Left lobe of liver (tissue), 2 donors: ENCODE measurements around the gene ALX3. TPM values are rescaled to one million over a fixed set of nuclear protein-coding genes. Genes with fewer than 3 reads are reported as not detected.

Source experiments
- ATAC-seq: fragments of 200-7000 bp; cut with Tn5 transposase; one replicate; pipeline ENCODE4 v1.9.1; 2020; ENCODE audit warnings: mild to moderate bottlenecking, moderate library complexity
- DNase-seq: peaks from one replicate; pipeline ENCODE4 v3.0.0-alpha.2; 2020; ENCODE audit warnings: low spot score
- total RNA-seq: library from RNA; stranded (reverse); gene quantifications from one replicate; pipeline ENCODE4 v1.2.1, GENCODE V29; 2021
- donor health status: DM: no; HTN: no; CAD: no; lungs with moderate emphysema.
- donor health status: DM: no; HTN: yes; CAD: no.

The ALX3 gene
- total RNA-seq, 1 donor from 2014 or later, result not detected

GRCh38 chr1:110067479-110067892 lies 3.0 kb downstream of the ALX3 start:
- DNase-seq, result no peak
- ATAC-seq, result no peak

- ATAC-seq (no peak), DNase-seq (no peak)
These were observed 4.6 kb downstream of the ALX3 start for GRCh38 chr1:110065841-110066240.

- DNase-seq (no peak), ATAC-seq (no peak)
These were observed 5.7 kb downstream of the ALX3 start for GRCh38 chr1:110064576-110065337.

- DNase-seq (no peak), ATAC-seq (no peak)
These were observed 6.7 kb downstream of the ALX3 start for GRCh38 chr1:110063781-110064180.

DNA sequence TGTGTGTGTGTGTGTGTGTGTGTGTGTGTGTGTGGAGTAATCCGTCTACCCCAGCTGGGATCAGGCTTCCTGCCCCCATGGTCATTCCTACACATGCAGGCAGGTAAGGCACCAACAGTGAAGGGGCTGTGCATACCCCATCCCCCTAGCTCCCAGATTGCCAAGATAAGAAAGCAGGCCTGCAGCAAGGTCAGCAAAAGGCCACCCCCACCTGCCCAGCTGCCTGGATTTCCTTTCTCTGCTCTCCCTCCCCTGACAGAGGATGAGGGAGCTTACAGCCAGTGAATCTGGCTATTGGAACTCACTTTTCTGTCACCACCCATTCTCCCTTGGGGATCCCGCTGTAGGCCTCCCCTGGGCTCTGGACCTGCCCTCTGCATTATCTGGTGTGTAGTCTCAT lies 7.9 kb downstream of the ALX3 start:
- no peak for ATAC-seq
- DNase-seq, result no peak

- ATAC-seq (no peak), DNase-seq (no peak)
These were observed 9.1 kb downstream of the ALX3 start for GRCh38 chr1:110061341-110061740.

DNA sequence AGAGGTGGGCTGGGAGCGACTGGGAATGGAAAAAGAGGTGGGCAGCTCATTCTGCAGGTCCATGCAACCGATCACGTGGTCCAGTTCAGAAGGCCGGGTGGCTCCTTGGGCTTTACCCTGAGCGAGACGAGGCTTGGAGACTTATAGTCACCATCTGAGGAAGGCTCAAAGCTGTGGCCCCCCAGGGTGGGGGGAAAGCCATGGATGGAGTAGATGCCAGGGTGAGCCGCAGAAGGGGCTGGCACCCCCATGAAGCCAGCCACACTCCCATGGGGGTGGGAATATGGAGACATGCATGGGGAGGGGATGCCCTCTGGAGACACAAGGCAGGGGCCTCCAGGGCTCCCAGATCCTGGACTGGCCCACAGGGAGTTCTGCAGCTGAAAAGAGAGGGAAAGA lies 9.8 kb downstream of the ALX3 start:
- no peak for DNase-seq
- ATAC-seq, result no peak

DNA sequence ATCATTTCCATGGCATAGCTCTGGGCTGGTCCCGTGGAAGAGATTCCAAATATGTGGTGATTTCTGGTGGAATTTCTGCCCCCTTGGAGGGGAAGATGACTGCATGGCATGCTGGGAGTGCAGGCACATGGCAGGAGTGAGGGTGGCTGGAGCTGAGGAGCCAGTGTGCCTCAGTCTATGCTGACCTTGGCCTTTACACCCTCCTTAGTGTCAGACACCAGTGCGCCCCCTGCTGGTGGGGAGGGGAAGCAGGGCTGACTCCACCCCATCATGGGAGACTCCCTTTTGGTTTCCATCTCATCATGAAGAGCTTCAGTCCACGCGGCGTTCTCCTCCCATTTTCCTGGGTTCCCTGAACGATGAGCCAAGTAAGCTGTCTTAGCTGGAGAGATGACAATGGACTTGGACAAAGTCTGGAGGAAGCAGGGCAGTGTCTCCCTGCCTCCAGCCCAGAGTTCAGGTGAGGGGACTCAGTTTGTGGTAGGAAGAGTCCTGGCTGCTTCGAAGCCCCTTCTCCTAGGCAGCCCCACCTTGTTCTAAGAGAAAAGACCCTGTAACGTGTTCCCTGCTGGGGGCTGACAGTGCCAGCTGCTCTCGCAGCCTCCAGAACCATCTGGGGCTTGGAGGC lies 10.3 kb downstream of the ALX3 start:
- ATAC-seq, result peak; percentile 63
- DNase-seq, result no peak

GRCh38 chr1:110059133-110059863 lies 11.2 kb downstream of the ALX3 start:
- no peak for ATAC-seq
- no peak for DNase-seq

DNA sequence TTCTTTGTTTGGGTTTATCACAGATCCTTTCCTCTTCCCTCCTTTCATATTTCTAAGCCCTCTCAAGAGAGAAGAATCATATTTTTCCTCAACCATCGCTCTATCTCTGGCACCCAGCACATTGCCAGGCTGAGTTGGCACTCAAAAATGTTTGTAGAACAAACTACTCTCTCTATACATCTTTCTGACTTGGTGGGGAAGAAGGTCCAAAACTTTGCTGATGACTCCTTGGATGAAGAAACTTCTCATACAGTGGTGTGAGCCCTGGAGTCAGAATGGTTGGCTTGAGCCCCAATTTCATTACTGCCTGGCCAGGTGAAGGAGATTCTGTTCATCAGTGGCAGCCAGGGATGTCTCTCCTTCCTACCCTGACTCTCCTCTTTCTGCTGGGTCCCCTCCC lies 11.9 kb downstream of the ALX3 start:
- no peak for ATAC-seq

GRCh38 chr1:110057963-110058518 lies 12.4 kb downstream of the ALX3 start:
- ATAC-seq, result no peak

More for the DNA sequence above, 11.9 kb downstream of the ALX3 start:
- DNase-seq, result no peak

DNA sequence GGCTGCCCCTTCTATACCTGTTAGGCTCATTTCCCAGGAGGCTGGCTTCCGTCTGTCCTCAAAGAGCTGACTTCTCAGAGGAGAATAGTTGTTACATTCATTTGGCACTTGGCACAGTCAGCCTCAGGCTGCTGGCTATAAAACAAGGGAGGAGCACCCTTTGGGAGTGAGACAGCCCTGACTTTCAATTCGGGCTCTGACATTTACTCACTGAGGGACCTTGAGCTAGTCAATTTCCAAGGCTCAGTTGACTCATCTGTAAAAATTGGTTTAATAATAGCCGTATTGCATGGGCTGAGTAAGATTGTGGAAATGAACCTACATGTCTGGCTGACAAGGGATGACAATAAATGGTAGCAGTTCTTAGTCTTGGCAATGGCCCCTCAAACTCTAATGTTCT lies 13.7 kb downstream of the ALX3 start:
- ATAC-seq, result no peak
- DNase-seq, result no peak

More at GRCh38 chr1:110057963-110058518, 12.4 kb downstream of the ALX3 start:
- DNase-seq, result no peak

DNA sequence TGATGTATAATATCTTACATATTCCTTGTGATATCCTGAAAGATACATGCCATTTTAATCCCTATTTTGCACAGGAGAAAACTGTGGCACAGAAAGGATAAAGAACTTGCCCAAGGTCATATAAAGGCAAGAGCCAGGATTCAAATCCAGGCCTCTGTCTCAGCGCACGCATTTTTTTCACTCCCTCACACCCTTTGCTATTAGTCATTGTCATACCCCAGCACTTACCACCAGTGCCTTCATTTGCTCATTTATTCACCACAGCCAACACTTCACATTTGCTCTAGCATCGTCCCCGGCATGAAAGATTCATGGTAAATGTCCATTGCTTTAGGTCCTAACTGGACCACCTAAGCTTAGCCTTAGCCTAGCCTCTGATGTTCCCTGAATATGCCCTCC lies 14.2 kb downstream of the ALX3 start:
- DNase-seq (no peak), ATAC-seq (no peak)

DNA sequence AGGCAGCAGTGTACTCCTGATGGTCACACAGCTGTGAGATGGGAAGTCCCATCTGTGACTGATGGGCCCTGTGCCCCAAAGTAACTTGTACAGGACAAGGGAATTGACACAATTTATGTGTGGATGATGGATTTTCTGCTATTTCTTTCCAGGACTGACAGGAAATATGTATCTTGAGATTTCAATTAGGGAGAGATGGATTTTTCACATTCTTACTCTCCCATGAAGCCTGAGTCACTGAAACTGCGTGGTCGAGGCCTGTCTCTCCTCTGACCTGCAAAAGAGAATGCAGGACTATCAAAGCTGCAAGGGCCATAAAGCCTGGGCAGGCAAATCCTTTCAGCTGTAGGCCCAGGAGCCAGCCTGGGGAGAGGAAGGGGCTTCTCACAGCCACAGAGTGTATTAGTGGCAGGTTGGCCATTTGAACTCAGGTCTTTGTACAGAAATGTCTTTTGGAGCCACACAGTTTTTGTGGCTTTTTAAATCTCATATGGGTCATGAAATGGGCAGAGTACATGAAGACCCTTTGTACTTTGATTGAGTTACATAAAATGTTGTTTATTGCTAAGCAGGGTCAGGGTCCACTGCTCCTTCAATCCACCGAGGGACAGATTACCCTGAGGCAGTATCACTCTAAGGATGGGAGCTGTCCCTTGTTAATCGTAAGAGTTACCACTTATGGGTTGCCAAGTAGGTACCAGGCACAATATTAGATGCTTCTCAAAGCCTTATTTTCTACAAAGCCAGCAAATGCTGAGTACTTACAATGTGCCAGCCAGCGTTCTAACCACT lies 14.8 kb downstream of the ALX3 start:
- DNase-seq (no peak), ATAC-seq (no peak)

GRCh38 chr1:110053552-110054428 lies 16.7 kb downstream of the ALX3 start:
- ATAC-seq (peak; percentile 91), DNase-seq (peak; percentile 69)

DNA sequence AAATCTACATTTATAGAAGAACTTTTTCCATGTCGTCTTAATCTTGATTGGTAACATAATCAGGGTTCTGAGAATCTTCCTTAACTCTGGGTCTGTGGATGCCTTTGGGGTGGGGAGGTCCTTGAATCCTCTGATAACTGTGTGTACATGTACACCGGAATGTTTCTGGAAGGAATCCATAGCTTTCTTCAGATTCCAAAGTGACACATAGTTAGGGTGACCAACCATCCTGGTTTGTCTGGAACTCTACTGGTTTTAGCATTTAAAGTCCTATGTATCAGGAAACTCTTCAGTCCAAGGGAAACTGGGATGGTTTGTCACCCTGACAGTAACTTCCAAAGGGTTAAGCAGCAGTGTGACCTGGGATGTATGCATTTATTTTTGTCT lies 19.2 kb downstream of the ALX3 start:
- ATAC-seq (no peak), DNase-seq (no peak)

DNA sequence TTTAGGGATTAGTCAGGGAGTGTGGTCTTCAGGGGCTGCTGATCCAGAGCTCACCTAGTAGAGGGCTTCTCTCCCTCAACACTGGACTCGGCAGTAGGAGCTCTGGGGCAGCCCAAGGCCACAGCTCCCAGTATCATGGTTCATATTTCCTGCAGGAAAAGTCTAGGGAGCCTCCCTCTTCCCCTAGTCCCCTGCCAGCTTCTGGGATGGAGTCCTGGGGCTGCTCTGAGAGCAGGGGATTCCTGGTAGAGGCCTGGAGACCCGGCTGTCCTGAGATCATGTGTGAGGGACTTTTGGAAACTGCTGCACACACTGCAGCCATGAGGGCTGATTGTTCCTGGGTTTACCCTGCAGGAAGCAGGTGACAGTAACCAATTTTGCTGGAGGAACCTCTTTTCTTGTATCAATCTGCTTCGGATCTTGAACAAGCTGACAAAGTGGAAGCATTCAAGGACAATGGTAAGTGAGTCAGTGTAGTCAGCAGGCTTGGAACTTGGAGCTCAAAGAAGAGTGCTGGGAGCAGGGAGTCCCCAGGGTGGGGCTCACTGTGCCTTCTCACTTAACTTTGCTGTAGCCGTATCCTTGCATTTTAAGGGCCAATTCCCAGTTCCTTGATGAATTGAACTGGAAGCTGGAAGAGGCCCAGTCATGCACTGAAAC lies 19.7 kb downstream of the ALX3 start:
- no peak for ATAC-seq
- DNase-seq, result no peak

DNA sequence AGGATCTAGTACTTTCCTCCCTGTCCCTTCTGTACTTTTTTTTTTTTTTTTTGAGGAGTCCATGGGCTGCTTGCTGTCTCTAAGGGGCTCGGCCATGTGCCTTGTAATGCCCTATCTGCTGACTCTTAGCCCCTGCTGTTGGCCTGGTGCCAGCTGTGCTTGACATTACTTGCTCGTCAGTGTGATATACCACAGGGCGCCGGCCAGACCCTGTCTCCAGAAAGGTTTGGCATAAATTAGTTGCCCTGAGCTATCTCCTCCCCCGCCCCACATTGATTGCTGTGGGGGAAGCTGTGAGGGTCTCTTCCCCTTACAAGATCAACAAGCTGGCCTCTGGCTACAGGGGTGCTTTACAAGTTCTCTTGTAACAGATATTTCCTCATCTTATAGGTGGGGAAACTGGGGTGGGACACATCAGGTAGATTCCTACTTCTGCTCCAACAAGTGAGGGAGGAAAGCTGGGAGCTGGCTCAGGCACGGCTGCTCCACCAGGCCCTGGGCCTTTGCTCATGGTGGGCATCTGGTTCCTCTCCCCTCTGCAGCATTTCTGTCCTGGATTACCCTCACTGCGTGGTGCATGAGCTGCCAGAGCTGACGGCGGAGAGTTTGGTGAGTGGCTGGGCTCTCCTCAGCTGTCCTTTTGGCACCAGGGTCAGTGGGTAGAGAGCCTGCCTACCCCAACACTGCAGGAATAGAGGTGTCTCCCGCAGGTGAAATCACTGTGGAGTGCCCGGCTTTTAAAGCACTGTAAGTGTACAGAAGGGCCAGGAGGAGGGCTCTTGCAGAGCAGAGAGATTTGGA lies 20.5 kb downstream of the ALX3 start:
- ATAC-seq, result no peak
- no peak for DNase-seq
